ENCODE data around the gene ARHGAP5. TPM values are rescaled to one million over a fixed set of nuclear protein-coding genes. Genes with fewer than 3 reads are reported as not detected.

ARHGAP5 gene
- total RNA-seq, 3 donors from 2014 or later: 115 to 189 (median 121) TPM

- no peaks in the 10 kb centered on the region for H3K9me3 ChIP-seq
- H3K4me3 ChIP-seq: no peak overlapping the region
- no peaks in the 10 kb centered on the region for H3K36me3 ChIP-seq
- H3K27ac ChIP-seq: no peak overlapping the region
- intact Hi-C loops (cut with DNase I; ENCODE audit: low total_unique reads): no loop called here
- no peak for TF ChIP-seq POLR2AphosphoS5 (IDR thresholded peaks at IDR 0.05)
- TF ChIP-seq, protein P1, sequence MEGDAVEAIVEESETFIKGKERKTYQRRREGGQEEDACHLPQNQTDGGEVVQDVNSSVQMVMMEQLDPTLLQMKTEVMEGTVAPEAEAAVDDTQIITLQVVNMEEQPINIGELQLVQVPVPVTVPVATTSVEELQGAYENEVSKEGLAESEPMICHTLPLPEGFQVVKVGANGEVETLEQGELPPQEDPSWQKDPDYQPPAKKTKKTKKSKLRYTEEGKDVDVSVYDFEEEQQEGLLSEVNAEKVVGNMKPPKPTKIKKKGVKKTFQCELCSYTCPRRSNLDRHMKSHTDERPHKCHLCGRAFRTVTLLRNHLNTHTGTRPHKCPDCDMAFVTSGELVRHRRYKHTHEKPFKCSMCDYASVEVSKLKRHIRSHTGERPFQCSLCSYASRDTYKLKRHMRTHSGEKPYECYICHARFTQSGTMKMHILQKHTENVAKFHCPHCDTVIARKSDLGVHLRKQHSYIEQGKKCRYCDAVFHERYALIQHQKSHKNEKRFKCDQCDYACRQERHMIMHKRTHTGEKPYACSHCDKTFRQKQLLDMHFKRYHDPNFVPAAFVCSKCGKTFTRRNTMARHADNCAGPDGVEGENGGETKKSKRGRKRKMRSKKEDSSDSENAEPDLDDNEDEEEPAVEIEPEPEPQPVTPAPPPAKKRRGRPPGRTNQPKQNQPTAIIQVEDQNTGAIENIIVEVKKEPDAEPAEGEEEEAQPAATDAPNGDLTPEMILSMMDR (IDR thresholded peaks at IDR 0.05): no peak
- no peak for TF ChIP-seq POLR2A (IDR thresholded peaks at IDR 0.05)
- no peak for DNase-seq (ENCODE audit: low spot score in 2 of 2)
- no peaks in the 10 kb centered on the region for H3K27me3 ChIP-seq
- H3K4me1 ChIP-seq: no peaks in the 10 kb centered on the region
These were observed 88.9 kb downstream of the ARHGAP5 start for GRCh38 chr14:32166029-32166428.

DNA sequence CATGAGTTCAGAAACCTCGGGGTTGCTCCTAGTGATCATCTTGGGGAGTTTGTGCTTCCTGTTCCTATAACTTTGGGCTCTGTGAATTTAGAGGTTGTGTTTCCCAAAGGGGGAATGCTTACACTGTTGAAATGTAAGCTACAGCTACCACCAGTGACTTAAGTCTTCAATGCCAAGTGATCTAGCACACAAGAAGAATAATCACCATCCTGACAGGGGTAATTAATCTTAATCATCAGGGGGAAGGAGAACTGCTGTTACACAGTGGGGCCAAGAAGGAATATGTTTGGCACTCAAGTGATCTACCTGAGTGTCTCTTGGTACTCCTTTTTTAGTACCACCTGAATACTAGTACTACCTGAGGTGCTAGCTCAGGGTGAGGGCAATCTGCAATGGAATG lies 89.8 kb downstream of the ARHGAP5 start:
- intact Hi-C loops (cut with DNase I; ENCODE audit: low total_unique reads): no loop called here
- no peaks in the 10 kb centered on the region for H3K4me1 ChIP-seq
- H3K27me3 ChIP-seq: no peaks in the 10 kb centered on the region
- H3K36me3 ChIP-seq: no peaks in the 10 kb centered on the region
- H3K4me3 ChIP-seq: no peak overlapping the region
- H3K27ac ChIP-seq: no peak overlapping the region
- H3K9me3 ChIP-seq: no peaks in the 10 kb centered on the region
- TF ChIP-seq POLR2AphosphoS5 (IDR thresholded peaks at IDR 0.05) (no peak), POLR2A (IDR thresholded peaks at IDR 0.05) (no peak)
- TF ChIP-seq, protein P1 (IDR thresholded peaks at IDR 0.05): no peak
- DNase-seq (ENCODE audit: low spot score in 2 of 2): no peak

GRCh38 chr14:32167907-32168306 lies 90.8 kb downstream of the ARHGAP5 start:
- Histone ChIP-seq H3K36me3 (no peaks in the 10 kb centered on the region), H3K4me1 (no peaks in the 10 kb centered on the region), H3K27ac (no peak overlapping the region), H3K4me3 (no peak overlapping the region), H3K9me3 (no peaks in the 10 kb centered on the region), H3K27me3 (no peaks in the 10 kb centered on the region)
- intact Hi-C loops (cut with DNase I; ENCODE audit: low total_unique reads): no loop called here
- no peak for DNase-seq (ENCODE audit: low spot score in 2 of 2)
- TF ChIP-seq POLR2AphosphoS5 (IDR thresholded peaks at IDR 0.05) (no peak), POLR2A (IDR thresholded peaks at IDR 0.05) (no peak)
- TF ChIP-seq, protein P1 (IDR thresholded peaks at IDR 0.05): no peak

DNA sequence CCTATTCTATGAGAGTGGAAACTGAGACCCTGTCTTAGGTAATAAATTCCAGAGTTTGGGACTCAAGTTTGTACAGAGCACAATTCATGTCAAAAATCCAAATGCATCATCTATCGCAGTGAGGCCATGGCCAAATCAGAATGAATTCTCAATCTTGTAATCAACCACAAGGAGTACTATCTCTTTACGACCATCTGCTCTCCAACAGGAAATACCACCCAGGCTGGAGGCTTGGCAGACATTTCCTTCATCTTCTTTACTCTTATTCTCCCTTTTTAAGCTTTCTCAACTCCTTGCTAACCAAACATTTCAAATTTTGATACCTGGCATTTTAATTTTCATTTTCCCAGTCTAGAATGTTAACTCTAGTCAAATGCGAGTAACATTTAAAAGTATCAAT lies 92.1 kb downstream of the ARHGAP5 start:
- H3K9me3 ChIP-seq: no peaks in the 10 kb centered on the region
- intact Hi-C loops (cut with DNase I; ENCODE audit: low total_unique reads): no loop called here
- no peaks in the 10 kb centered on the region for H3K4me1 ChIP-seq
- H3K36me3 ChIP-seq: no peaks in the 10 kb centered on the region
- H3K27me3 ChIP-seq: no peaks in the 10 kb centered on the region
- TF ChIP-seq, protein P1 (IDR thresholded peaks at IDR 0.05): no peak
- TF ChIP-seq POLR2A (IDR thresholded peaks at IDR 0.05): no peak
- TF ChIP-seq POLR2AphosphoS5 (IDR thresholded peaks at IDR 0.05): no peak
- H3K27ac ChIP-seq: no peak overlapping the region
- DNase-seq (ENCODE audit: low spot score in 2 of 2): no peak
- H3K4me3 ChIP-seq: no peak overlapping the region

DNA sequence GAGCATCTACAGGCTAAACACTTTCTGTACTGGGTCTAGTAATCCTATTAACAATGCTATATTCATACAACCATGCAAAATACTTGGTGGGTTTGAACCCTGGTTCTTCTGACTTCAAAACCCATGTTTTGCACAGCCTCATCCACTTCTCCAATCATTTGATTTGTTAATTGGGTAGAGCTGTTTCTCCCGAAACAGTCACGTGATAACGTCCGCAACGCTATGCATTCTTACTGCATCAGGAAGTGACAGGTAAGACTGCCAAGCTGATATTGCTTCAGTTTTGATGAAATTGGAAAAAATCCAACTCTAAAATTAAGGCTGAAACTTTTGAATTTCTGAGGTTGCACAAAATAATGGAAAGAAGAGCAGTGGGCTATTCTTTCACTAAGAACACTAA lies 94.4 kb downstream of the ARHGAP5 start:
- intact Hi-C loops (cut with DNase I; ENCODE audit: low total_unique reads): no loop called here
- no peak for DNase-seq (ENCODE audit: low spot score in 2 of 2)
- TF ChIP-seq POLR2AphosphoS5 (IDR thresholded peaks at IDR 0.05) (no peak), POLR2A (IDR thresholded peaks at IDR 0.05) (no peak)
- TF ChIP-seq, protein P1 (IDR thresholded peaks at IDR 0.05): no peak
- no peak overlapping the region for H3K27ac ChIP-seq
- no peaks in the 10 kb centered on the region for H3K36me3 ChIP-seq
- no peaks in the 10 kb centered on the region for H3K4me1 ChIP-seq
- H3K27me3 ChIP-seq: no peaks in the 10 kb centered on the region
- H3K9me3 ChIP-seq: no peaks in the 10 kb centered on the region
- no peak overlapping the region for H3K4me3 ChIP-seq

Measured in breast epithelium (tissue), 4 donors.